ENCODE measurements around the gene CSNK2A3.

- TF ChIP-seq CTCF (IDR thresholded peaks at IDR 0.05) = no peak
- no peak for TF ChIP-seq POLR2A (IDR thresholded peaks at IDR 0.05)
Observed at GRCh38 chr11:11387622-11388305, 34.7 kb upstream of the CSNK2A3 start.

All from breast epithelium (tissue), 3 donors.